K562 (cell line): ENCODE measurements around the gene METAP1. TPM values are rescaled to one million over a fixed set of nuclear protein-coding genes. Genes with fewer than 3 reads are reported as not detected.

ENCODE experiments used
- CBX3 ChIP-seq, 2 experiments: IDR thresholded peaks; 1 replicate in 1 of 2; 2 replicates in 1 of 2; pipeline ENCODE4 v1.6.1; 2012; ENCODE audit warnings: inconsistent platforms in 2 of 2, low read length in 2 of 2, borderline replicate concordance in 1 of 2, control low read depth in 1 of 2
- KDM5B ChIP-seq: fragments of 200-600 bp; sonication (generic); IDR thresholded peaks from 2 replicates; pipeline ENCODE4 v1.6.1; 2012; ENCODE audit warnings: low read depth, mild to moderate bottlenecking, moderate library complexity, low read length, control low read depth, inconsistent platforms; ENCODE audit not compliant: insufficient replicate concordance
- MAFK ChIP-seq: IDR thresholded peaks from 2 replicates; pipeline ENCODE4 v1.6.1; 2011; ENCODE audit warnings: low read length, improper control_type of control experiment
- MEF2D ChIP-seq: conservative IDR thresholded peaks from 2 replicates; pipeline ENCODE4 v1.6.1; 2016; ENCODE audit warnings: low read depth, missing genetic modification characterization, missing compliant biosample characterization
- MYC ChIP-seq, 2 experiments: fragments of 250-450 bp in 1 of 2; sonication (Bioruptor Pico) in 1 of 2; IDR thresholded peaks; 2 replicates each; pipeline versions ENCODE4 v1.5.1 to v1.6.1; 2012 to 2021; ENCODE audit warnings: low read depth in 2 of 2, borderline replicate concordance in 1 of 2, improper control_type of control experiment in 1 of 2, low read length in 1 of 2, mild to moderate bottlenecking in 1 of 2, moderate library complexity in 1 of 2
- POLR2A ChIP-seq: fragments of 450-650 bp; conservative IDR thresholded peaks from 2 replicates; pipeline ENCODE4 v1.6.1; 2016
- ZNF253 ChIP-seq: fragments of 250-450 bp; sonication (Bioruptor Pico); conservative IDR thresholded peaks from 2 replicates; pipeline ENCODE4 v1.6.1; 2021; ENCODE audit warnings: mild to moderate bottlenecking
- ZNF282 ChIP-seq: sonication (generic); formaldehyde crosslinking; IDR thresholded peaks from 2 replicates; pipeline ENCODE4 v1.8.1; 2023; ENCODE audit warnings: missing genetic modification reagents
- polyA plus RNA-seq, 8 experiments: library from polyadenylated mRNA; depleted of rRNA in 4 of 8; stranded (reverse) in 5 of 8; unstranded in 3 of 8; fragments of >200 nt; fragmentation: Nextera tagmentation in 2 of 8; fragmentation: Illumina TruSeq in 1 of 8; extraction: Ambion mirVana in 2 of 8; extraction: Trizol in 1 of 8; gene quantifications; 2 replicates each; pipeline versions ENCODE4 v1.2.1 to v1.2.3, GENCODE V29; 2011 to 2014; ENCODE audit warnings: inconsistent platforms in 1 of 8, missing spikeins in 1 of 8
- total RNA-seq, 7 experiments: library from RNA; depleted of rRNA in 6 of 7; stranded (reverse); fragments of >200 nt in 6 of 7; fragmentation: Illumina TruSeq in 2 of 7; extraction: Trizol in 2 of 7; gene quantifications; 2 replicates each; pipeline versions ENCODE4 v1.2.1 to v1.2.3, GENCODE V29; 2011 to 2021; ENCODE audit warnings: low replicate concordance in 1 of 7
- TF ChIP-seq, protein P1 (sequence below): fragments of 450-650 bp; formaldehyde crosslinking; conservative IDR thresholded peaks from 2 replicates; pipeline ENCODE4 v1.4.0; 2022; ENCODE audit warnings: mild to moderate bottlenecking, missing genetic modification characterization
- TF ChIP-seq, protein P2 (sequence below): sonication (generic); formaldehyde crosslinking; IDR thresholded peaks from 2 replicates; pipeline ENCODE4 v1.8.1; 2023; ENCODE audit warnings: missing genetic modification reagents, mild to moderate bottlenecking, borderline replicate concordance
- TF ChIP-seq, protein P3 (sequence below): sonication (generic); formaldehyde crosslinking; IDR thresholded peaks from 2 replicates; pipeline ENCODE4 v1.8.1; 2023; ENCODE audit warnings: mild to moderate bottlenecking, missing genetic modification reagents, moderate library complexity

The METAP1 gene
- total and polyA plus RNA-seq, 9 of the 15 experiments (the other 6 are each of a cell fraction or from before 2014, with no cell fraction given), result 31.4 to 77.6 (median 59.5) TPM

DNA sequence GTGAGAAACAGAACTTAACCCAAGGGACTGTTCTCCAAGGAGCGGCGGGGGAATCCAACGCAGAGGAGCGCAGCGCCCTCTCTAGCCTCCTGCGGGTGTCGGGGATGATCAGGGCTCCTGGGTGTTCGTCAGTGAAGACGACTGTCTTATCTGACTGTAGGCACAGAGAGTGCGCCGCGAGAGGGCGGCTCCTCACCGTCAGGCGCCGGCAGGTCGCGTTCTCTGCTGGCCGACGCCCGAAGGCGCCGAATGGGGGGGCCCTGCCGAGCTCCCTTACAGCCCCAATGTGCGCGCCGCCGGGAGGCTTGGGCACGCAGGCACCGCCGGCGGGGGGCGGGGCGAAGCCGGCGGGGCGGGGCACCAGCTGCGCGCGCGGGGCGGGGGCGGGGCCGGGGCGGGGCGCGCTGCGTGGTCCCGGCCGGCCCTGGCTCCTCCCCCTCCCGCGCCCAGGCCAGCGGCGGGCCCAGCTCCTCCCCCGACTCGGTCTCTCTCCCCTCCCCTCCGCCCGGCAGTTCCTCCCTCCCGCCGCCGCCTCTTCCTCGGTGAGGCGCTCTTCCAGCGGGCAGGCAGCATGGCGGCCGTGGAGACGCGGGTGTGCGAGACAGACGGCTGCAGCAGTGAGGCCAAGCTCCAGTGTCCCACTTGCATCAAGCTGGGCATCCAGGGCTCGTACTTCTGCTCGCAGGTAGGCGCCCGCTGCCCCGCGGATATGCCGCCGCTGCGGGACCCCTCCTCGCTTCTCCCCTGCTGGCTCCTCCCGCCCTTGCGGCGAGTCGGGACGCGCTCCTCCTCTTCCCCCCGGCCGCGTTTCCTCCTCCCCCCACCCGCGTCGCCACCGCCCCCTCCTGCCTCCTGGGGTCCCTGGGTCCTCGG, at the start of gene METAP1 (continued):
- TF ChIP-seq POLR2A, result peak; percentile 95
- TF ChIP-seq MEF2D (tag), result no peak
- TF ChIP-seq ZNF282, result no peak
- TF ChIP-seq, protein P1, sequence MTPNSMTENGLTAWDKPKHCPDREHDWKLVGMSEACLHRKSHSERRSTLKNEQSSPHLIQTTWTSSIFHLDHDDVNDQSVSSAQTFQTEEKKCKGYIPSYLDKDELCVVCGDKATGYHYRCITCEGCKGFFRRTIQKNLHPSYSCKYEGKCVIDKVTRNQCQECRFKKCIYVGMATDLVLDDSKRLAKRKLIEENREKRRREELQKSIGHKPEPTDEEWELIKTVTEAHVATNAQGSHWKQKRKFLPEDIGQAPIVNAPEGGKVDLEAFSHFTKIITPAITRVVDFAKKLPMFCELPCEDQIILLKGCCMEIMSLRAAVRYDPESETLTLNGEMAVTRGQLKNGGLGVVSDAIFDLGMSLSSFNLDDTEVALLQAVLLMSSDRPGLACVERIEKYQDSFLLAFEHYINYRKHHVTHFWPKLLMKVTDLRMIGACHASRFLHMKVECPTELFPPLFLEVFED, result no peak
- peak; percentile 74 for TF ChIP-seq MYC (IDR thresholded peaks at IDR 0.05; ENCODE audit: low read depth, low read length)
- peak; percentile 68; the same call in 1 of the 2 replicates for TF ChIP-seq MYC (CRISPR knock-in tag; IDR thresholded peaks at IDR 0.05; ENCODE audit: borderline replicate concordance, low read depth)
- TF ChIP-seq CBX3 (IDR thresholded peaks at IDR 0.05; ENCODE audit: borderline replicate concordance in 1 of 2, low read length in 2 of 2), result peak in 1 of 2 experiments; percentile 64; a peak in 1 of 3 replicates
- TF ChIP-seq, protein P2, sequence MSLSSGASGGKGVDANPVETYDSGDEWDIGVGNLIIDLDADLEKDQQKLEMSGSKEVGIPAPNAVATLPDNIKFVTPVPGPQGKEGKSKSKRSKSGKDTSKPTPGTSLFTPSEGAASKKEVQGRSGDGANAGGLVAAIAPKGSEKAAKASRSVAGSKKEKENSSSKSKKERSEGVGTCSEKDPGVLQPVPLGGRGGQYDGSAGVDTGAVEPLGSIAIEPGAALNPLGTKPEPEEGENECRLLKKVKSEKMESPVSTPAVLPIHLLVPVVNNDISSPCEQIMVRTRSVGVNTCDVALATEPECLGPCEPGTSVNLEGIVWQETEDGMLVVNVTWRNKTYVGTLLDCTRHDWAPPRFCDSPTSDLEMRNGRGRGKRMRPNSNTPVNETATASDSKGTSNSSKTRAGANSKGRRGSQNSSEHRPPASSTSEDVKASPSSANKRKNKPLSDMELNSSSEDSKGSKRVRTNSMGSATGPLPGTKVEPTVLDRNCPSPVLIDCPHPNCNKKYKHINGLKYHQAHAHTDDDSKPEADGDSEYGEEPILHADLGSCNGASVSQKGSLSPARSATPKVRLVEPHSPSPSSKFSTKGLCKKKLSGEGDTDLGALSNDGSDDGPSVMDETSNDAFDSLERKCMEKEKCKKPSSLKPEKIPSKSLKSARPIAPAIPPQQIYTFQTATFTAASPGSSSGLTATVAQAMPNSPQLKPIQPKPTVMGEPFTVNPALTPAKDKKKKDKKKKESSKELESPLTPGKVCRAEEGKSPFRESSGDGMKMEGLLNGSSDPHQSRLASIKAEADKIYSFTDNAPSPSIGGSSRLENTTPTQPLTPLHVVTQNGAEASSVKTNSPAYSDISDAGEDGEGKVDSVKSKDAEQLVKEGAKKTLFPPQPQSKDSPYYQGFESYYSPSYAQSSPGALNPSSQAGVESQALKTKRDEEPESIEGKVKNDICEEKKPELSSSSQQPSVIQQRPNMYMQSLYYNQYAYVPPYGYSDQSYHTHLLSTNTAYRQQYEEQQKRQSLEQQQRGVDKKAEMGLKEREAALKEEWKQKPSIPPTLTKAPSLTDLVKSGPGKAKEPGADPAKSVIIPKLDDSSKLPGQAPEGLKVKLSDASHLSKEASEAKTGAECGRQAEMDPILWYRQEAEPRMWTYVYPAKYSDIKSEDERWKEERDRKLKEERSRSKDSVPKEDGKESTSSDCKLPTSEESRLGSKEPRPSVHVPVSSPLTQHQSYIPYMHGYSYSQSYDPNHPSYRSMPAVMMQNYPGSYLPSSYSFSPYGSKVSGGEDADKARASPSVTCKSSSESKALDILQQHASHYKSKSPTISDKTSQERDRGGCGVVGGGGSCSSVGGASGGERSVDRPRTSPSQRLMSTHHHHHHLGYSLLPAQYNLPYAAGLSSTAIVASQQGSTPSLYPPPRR (CRISPR knock-in tag), result peak; percentile 67; the same call in 1 of the 2 replicates
- TF ChIP-seq ZNF253, result no peak
- peak; percentile 3; the same call in 1 of the 2 replicates for TF ChIP-seq MAFK
- TF ChIP-seq KDM5B, result peak; percentile 80
- TF ChIP-seq, protein P3, sequence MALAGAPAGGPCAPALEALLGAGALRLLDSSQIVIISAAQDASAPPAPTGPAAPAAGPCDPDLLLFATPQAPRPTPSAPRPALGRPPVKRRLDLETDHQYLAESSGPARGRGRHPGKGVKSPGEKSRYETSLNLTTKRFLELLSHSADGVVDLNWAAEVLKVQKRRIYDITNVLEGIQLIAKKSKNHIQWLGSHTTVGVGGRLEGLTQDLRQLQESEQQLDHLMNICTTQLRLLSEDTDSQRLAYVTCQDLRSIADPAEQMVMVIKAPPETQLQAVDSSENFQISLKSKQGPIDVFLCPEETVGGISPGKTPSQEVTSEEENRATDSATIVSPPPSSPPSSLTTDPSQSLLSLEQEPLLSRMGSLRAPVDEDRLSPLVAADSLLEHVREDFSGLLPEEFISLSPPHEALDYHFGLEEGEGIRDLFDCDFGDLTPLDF (CRISPR knock-in tag), result no peak
